DMS114 treated with DMSO at 0.1 percent for 48 hours (cell line): ENCODE data around the gene DOCK4.

Source experiments
- DNase-seq: peaks from one replicate; lab custom pipeline; 2025; ENCODE audit not compliant: unreplicated experiment; lab: John Stamatoyannopoulos, UW

DOCK4 gene

GRCh38 chr7:111975346-111975745 is 230.9 kb downstream of the DOCK4 start:
- DNase-seq: no peak

GRCh38 chr7:111960984-111961383 is 245.2 kb downstream of the DOCK4 start:
- DNase-seq: no peak

GRCh38 chr7:111958896-111959295 is 247.3 kb downstream of the DOCK4 start:
- DNase-seq: no peak

- no peak for DNase-seq
Observed at GRCh38 chr7:111958431-111958830, 247.8 kb downstream of the DOCK4 start.

GRCh38 chr7:111955616-111956015 is 250.6 kb downstream of the DOCK4 start:
- no peak for DNase-seq

GRCh38 chr7:111954474-111955381 is 251.5 kb downstream of the DOCK4 start:
- no peak for DNase-seq

- DNase-seq: no peak
Observed at GRCh38 chr7:111954056-111954455, 252.1 kb downstream of the DOCK4 start.

GRCh38 chr7:111953611-111954010 is 252.6 kb downstream of the DOCK4 start:
- no peak for DNase-seq

- DNase-seq: no peak
Observed at GRCh38 chr7:111952783-111953182, 253.4 kb downstream of the DOCK4 start.

- no peak for DNase-seq
Observed at GRCh38 chr7:111951052-111951451, 255.1 kb downstream of the DOCK4 start.

- no peak for DNase-seq
Observed at GRCh38 chr7:111942450-111943081, 263.6 kb downstream of the DOCK4 start.

GRCh38 chr7:111937163-111937562 is 269.0 kb downstream of the DOCK4 start:
- DNase-seq: no peak

- no peak for DNase-seq
Observed at GRCh38 chr7:111933609-111934008, 272.6 kb downstream of the DOCK4 start.

GRCh38 chr7:111931958-111932357 is 274.2 kb downstream of the DOCK4 start:
- no peak for DNase-seq

- no peak for DNase-seq
Observed at GRCh38 chr7:111931016-111931517, 275.1 kb downstream of the DOCK4 start.

GRCh38 chr7:111929264-111929663 is 276.9 kb downstream of the DOCK4 start:
- DNase-seq: no peak

- no peak for DNase-seq
Observed at GRCh38 chr7:111927353-111928019, 278.7 kb downstream of the DOCK4 start.

- no peak for DNase-seq
Observed at GRCh38 chr7:111920329-111920728, 285.9 kb downstream of the DOCK4 start.

- DNase-seq: no peak
Observed at GRCh38 chr7:111919631-111920179, 286.5 kb downstream of the DOCK4 start.

- DNase-seq: no peak
Observed at GRCh38 chr7:111919164-111919563, 287.0 kb downstream of the DOCK4 start.

GRCh38 chr7:111918461-111918860 is 287.7 kb downstream of the DOCK4 start:
- no peak for DNase-seq
